ENCODE results near the gene SHISA9. TPM values are rescaled to one million over a fixed set of nuclear protein-coding genes. Genes with fewer than 3 reads are reported as not detected.

Gene SHISA9
- total RNA-seq, 1 experiment from 2014 or later = not detected

GRCh38 chr16:13099822-13100221 lies 198.4 kb downstream of the SHISA9 start:
- POLR2A ChIA-PET = no interaction called here
- CTCF ChIA-PET = no interaction called here
- Histone ChIP-seq H4K20me1 (ENCODE audit: insufficient read depth) (no peaks in the 10 kb centered on the region), H3K4me2 (ENCODE audit: low read length) (no peak overlapping the region), H3K79me2 (ENCODE audit: insufficient read depth, low read length) (no peaks in the 10 kb centered on the region), H3K27ac (ENCODE audit: low read depth, low read length) (no peak overlapping the region), H3K4me3 (replicated peaks in 1 of 2; ENCODE audit: low read depth in 1 of 2, low read length in 2 of 2) (no peak overlapping the region), H3K27me3 (ENCODE audit: insufficient read depth, low read length) (no peaks in the 10 kb centered on the region), H3K4me1 (ENCODE audit: control insufficient read depth in 1 of 2, insufficient read depth in 2 of 2, low read length in 2 of 2) (no peaks in the 10 kb centered on the region), H2AFZ (ENCODE audit: low read depth, low read length, poor library complexity, severe bottlenecking) (no peak overlapping the region), H3K36me3 (ENCODE audit: control insufficient read depth in 1 of 2, insufficient read depth in 2 of 2, low read length in 2 of 2) (no peaks in the 10 kb centered on the region), H3K9me2 (ENCODE audit: insufficient read depth) (no peaks in the 10 kb centered on the region), H3K9me3 (ENCODE audit: control insufficient read depth in 1 of 2, insufficient read depth in 1 of 2, low read depth in 1 of 2, low read length in 2 of 2) (no peaks in the 10 kb centered on the region), H3K9ac (ENCODE audit: low read length) (no peak overlapping the region)
- intact Hi-C loops (cut with micrococcal nuclease) = no loop called here
- BruUV-seq (replicated peaks) = no TSS peak
- ATAC-seq = no peak
- RAD21 ChIA-PET (ENCODE audit: low non-redundant PET in 1 of 2, low total read pairs in 2 of 2, uncharacterized antibody in 2 of 2, unreplicated experiment in 2 of 2) = no interaction called here
- no peak for DNase-seq (ENCODE audit: low read depth, low spot score)
- TF ChIP-seq SRF (IDR thresholded peaks at IDR 0.05; ENCODE audit: low read depth) (no peak), SIN3A (IDR thresholded peaks at IDR 0.05; ENCODE audit: low read depth) (no peak), ZFX (IDR thresholded peaks at IDR 0.05) (no peak), EZH2 (IDR thresholded peaks at IDR 0.05) (no peak), TCF7L2 (IDR thresholded peaks at IDR 0.05; ENCODE audit: borderline replicate concordance, extremely low read depth, insufficient read depth, insufficient read length) (no peak), CEBPB (IDR thresholded peaks at IDR 0.05; ENCODE audit: low read depth) (no peak), MAX (IDR thresholded peaks at IDR 0.05) (no peak), ELF1 (IDR thresholded peaks at IDR 0.05; ENCODE audit: borderline replicate concordance, low read depth) (no peak), RAD21 (IDR thresholded peaks at IDR 0.05; ENCODE audit: low read depth) (no peak), EZH2phosphoT487 (IDR thresholded peaks at IDR 0.05; ENCODE audit: borderline replicate concordance) (no peak), CBX3 (IDR thresholded peaks at IDR 0.05; ENCODE audit: low read depth) (no peak), SP1 (IDR thresholded peaks at IDR 0.05; ENCODE audit: low read depth) (no peak), ZNF274 (IDR thresholded peaks at IDR 0.05; ENCODE audit: low read depth, low read length) (no peak), ZBTB33 (IDR thresholded peaks at IDR 0.05; ENCODE audit: extremely low read depth, insufficient replicate concordance, low read length) (no peak), YY1 (IDR thresholded peaks at IDR 0.05; ENCODE audit: extremely low read depth, insufficient replicate concordance, low read depth, low read length) (no peak), JUND (IDR thresholded peaks at IDR 0.05) (no peak), POLR2A (IDR thresholded peaks at IDR 0.05; ENCODE audit: borderline replicate concordance, extremely low read depth, insufficient read depth, insufficient read length) (no peak), CTCF (IDR thresholded peaks at IDR 0.05 in 2 of 3, conservative IDR thresholded peaks at IDR 0.05 in 1 of 3; ENCODE audit: borderline replicate concordance in 1 of 3, insufficient read depth in 1 of 3, low read depth in 2 of 3, low read length in 2 of 3) (no peak), REST (IDR thresholded peaks at IDR 0.05; ENCODE audit: low read depth) (no peak)
